Liver (tissue), 9 donors: ENCODE data around the gene PTPRD. TPM values are rescaled to one million over a fixed set of nuclear protein-coding genes. Genes with fewer than 3 reads are reported as not detected.

Experiments
- DNase-seq: peaks from one replicate; pipeline ENCODE4 v3.0.0-alpha.2; 2017; ENCODE audit warnings: low spot score
- H3K27ac ChIP-seq, 2 donors: one replicate each; pipeline ENCODE4 v1.7.0; 2013; ENCODE audit warnings: inconsistent platforms in 2 of 2, low read length in 2 of 2, control low read depth in 1 of 2, low read depth in 1 of 2, mild to moderate bottlenecking in 1 of 2
- H3K27me3 ChIP-seq, 4 donors: one replicate each; pipeline versions ENCODE4 v1.6.1 to v1.7.0; 2013; ENCODE audit warnings: low read length in 3 of 4, inconsistent platforms in 1 of 4, mild to moderate bottlenecking in 1 of 4, moderate library complexity in 1 of 4; ENCODE audit not compliant: control insufficient read depth in 4 of 4, insufficient read depth in 4 of 4
- H3K36me3 ChIP-seq, 4 donors: one replicate each; pipeline versions ENCODE4 v1.6.1 to v1.7.0; 2013; ENCODE audit warnings: low read length in 3 of 4, mild to moderate bottlenecking in 3 of 4, low read depth in 1 of 4, moderate library complexity in 1 of 4; ENCODE audit not compliant: control insufficient read depth in 4 of 4, insufficient read depth in 3 of 4
- H3K4me1 ChIP-seq, 4 donors: one replicate each; pipeline versions ENCODE4 v1.6.1 to v1.7.0; 2013; ENCODE audit warnings: low read length in 3 of 4, mild to moderate bottlenecking in 3 of 4, moderate library complexity in 1 of 4; ENCODE audit not compliant: control insufficient read depth in 4 of 4, insufficient read depth in 4 of 4
- H3K4me3 ChIP-seq, 3 donors: one replicate each; pipeline versions ENCODE4 v1.6.1 to v1.7.0; 2013; ENCODE audit warnings: low read length in 3 of 3, control low read depth in 1 of 3, low read depth in 1 of 3, mild to moderate bottlenecking in 1 of 3
- H3K9ac ChIP-seq, 2 donors: one replicate each; pipeline ENCODE4 v1.7.0; 2013; ENCODE audit warnings: low read length in 2 of 2, mild to moderate bottlenecking in 2 of 2, moderate library complexity in 2 of 2, control low read depth in 1 of 2, low read depth in 1 of 2
- H3K9me3 ChIP-seq, 4 donors: one replicate each; pipeline versions ENCODE4 v1.6.1 to v1.7.0; 2013; ENCODE audit warnings: low read length in 3 of 4; ENCODE audit not compliant: control insufficient read depth in 4 of 4
- CTCF ChIP-seq: fragments of 150-350 bp; IDR thresholded peaks from 2 replicates; pipeline ENCODE4 v1.5.1; 2017; ENCODE audit warnings: improper control_type of control experiment, low read depth, low read length; ENCODE audit not compliant: missing input control
- FOXA1 ChIP-seq: IDR thresholded peaks from 2 replicates; pipeline ENCODE4 v1.6.1; 2016; ENCODE audit warnings: antibody characterized with exemption
- FOXA2 ChIP-seq: IDR thresholded peaks from 2 replicates; pipeline ENCODE4 v1.6.1; 2016; ENCODE audit warnings: antibody characterized with exemption
- GABPA ChIP-seq, 2 donors: IDR thresholded peaks in 1 of 2; conservative IDR thresholded peaks in 1 of 2; 2 replicates each; pipeline ENCODE4 v1.6.1; 2016; ENCODE audit warnings: antibody characterized with exemption in 2 of 2, mild to moderate bottlenecking in 1 of 2, moderate library complexity in 1 of 2
- HNF4A ChIP-seq, 2 donors: conservative IDR thresholded peaks; 2 replicates each; pipeline ENCODE4 v1.6.1; 2016; ENCODE audit warnings: antibody characterized with exemption in 2 of 2, mild to moderate bottlenecking in 2 of 2
- HNF4G ChIP-seq: IDR thresholded peaks from 2 replicates; pipeline ENCODE4 v1.6.1; 2016; ENCODE audit warnings: antibody characterized with exemption
- JUND ChIP-seq, 2 donors: IDR thresholded peaks; 2 replicates each; pipeline ENCODE4 v1.6.1; 2016; ENCODE audit warnings: antibody characterized with exemption in 2 of 2
- MAX ChIP-seq: IDR thresholded peaks from 2 replicates; pipeline ENCODE4 v1.6.1; 2016; ENCODE audit warnings: antibody characterized with exemption
- NR2F2 ChIP-seq: IDR thresholded peaks from 2 replicates; pipeline ENCODE4 v1.6.1; 2016; ENCODE audit warnings: antibody characterized with exemption
- RAD21 ChIP-seq, 2 donors: IDR thresholded peaks; 2 replicates each; pipeline ENCODE4 v1.6.1; 2016; ENCODE audit warnings: antibody characterized with exemption in 2 of 2, mild to moderate bottlenecking in 2 of 2
- REST ChIP-seq: IDR thresholded peaks from 2 replicates; pipeline ENCODE4 v1.6.1; 2016; ENCODE audit warnings: antibody characterized with exemption, mild to moderate bottlenecking
- RXRA ChIP-seq, 2 donors: IDR thresholded peaks; 2 replicates each; pipeline ENCODE4 v1.6.1; 2017 to 2018; ENCODE audit warnings: antibody characterized with exemption in 2 of 2, mild to moderate bottlenecking in 1 of 2
- SP1 ChIP-seq: IDR thresholded peaks from 2 replicates; pipeline ENCODE4 v1.6.1; 2018; ENCODE audit warnings: antibody characterized with exemption, mild to moderate bottlenecking
- TAF1 ChIP-seq: conservative IDR thresholded peaks from 2 replicates; pipeline ENCODE4 v1.6.1; 2016; ENCODE audit warnings: antibody characterized with exemption, mild to moderate bottlenecking
- YY1 ChIP-seq: IDR thresholded peaks from 2 replicates; pipeline ENCODE4 v1.6.1; 2016; ENCODE audit warnings: antibody characterized with exemption, mild to moderate bottlenecking
- ZBTB33 ChIP-seq: IDR thresholded peaks from 2 replicates; pipeline ENCODE4 v1.6.1; 2016; ENCODE audit warnings: antibody characterized with exemption
- WGBS: extraction: QIAGEN DNeasy Blood & Tissue Kit; methylation state at CpG from one replicate; pipeline ENCODE4 v1.1.7; 2013; 5-methylcytosine and 5-hydroxymethylcytosine counted together
- polyA plus RNA-seq, 2 donors: library from polyadenylated mRNA; stranded (reverse) in 1 of 2; unstranded in 1 of 2; fragments of 200-250 nt in 1 of 2; fragments of >200 nt in 1 of 2; fragmentation: Nextera tagmentation in 1 of 2; extraction: Ambion mirVana in 1 of 2; gene quantifications; one replicate each; pipeline versions ENCODE4 v1.2.1 to v1.2.3, GENCODE V29; 2013 to 2015
- total RNA-seq, 2 donors: library from RNA; depleted of rRNA; stranded (reverse); fragments of >200 nt; gene quantifications; one replicate each; pipeline ENCODE4 v1.2.3, GENCODE V29; 2014
- TF ChIP-seq, protein P1 (sequence below): IDR thresholded peaks from 2 replicates; pipeline ENCODE4 v1.6.1; 2016; ENCODE audit warnings: antibody characterized with exemption
- donor health status: healthy.
- donor health status: healthy.
- donor health status: healthy.
- donor health status: healthy.
- donor health status: healthy.

PTPRD gene
- total and polyA plus RNA-seq, 4 donors: 0.78 to 34.2 (median 4.7) TPM

- WGBS: 61% methylated on average over 2 of the region's 2 CpGs
- H3K9me3 ChIP-seq: no peaks in the 10 kb centered on the region
- DNase-seq: no peak
- no peak overlapping the region for H3K9ac ChIP-seq
- no peak overlapping the region for H3K27ac ChIP-seq
- H3K4me1 ChIP-seq: no peaks in the 10 kb centered on the region
- no peak overlapping the region for H3K4me3 ChIP-seq
- TF ChIP-seq REST (no peak), CTCF (no peak), YY1 (no peak), JUND (IDR thresholded peaks at IDR 0.05) (no peak), FOXA2 (no peak), ZBTB33 (no peak), HNF4G (no peak), FOXA1 (no peak), NR2F2 (no peak), HNF4A (conservative IDR thresholded peaks at IDR 0.05) (no peak), RXRA (IDR thresholded peaks at IDR 0.05) (no peak), RAD21 (IDR thresholded peaks at IDR 0.05) (no peak), SP1 (no peak), TAF1 (no peak), MAX (no peak), GABPA (IDR thresholded peaks at IDR 0.05 in 1 of 2, conservative IDR thresholded peaks at IDR 0.05 in 1 of 2) (no peak)
- TF ChIP-seq, protein P1, sequence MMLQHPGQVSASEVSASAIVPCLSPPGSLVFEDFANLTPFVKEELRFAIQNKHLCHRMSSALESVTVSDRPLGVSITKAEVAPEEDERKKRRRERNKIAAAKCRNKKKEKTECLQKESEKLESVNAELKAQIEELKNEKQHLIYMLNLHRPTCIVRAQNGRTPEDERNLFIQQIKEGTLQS: no peak
- H3K27me3 ChIP-seq: no peaks in the 10 kb centered on the region
- no peaks in the 10 kb centered on the region for H3K36me3 ChIP-seq
Observed at GRCh38 chr9:8365029-8365428, 2247.8 kb downstream of the PTPRD start.
